Stimulated activated CD4-positive, alpha-beta T cell treated with anti-CD3 and anti-CD28 coated beads, Interleukin-1b, Interleukin-23, amount 100 ng/mL, for 1 hour (primary cell): ENCODE data around the gene TMEM245.
"Not testable (repeated sequence)": the region's sequence is repeated elsewhere in the genome, so short reads cannot be mapped to it uniquely, and the experiment has no call there.

ENCODE experiments used
- DNase-seq, 2 donors: peaks; one replicate each; pipeline ENCODE4 v3.0.0-alpha.2; 2020; ENCODE audit warnings: low read depth in 2 of 2

Gene TMEM245

DNA sequence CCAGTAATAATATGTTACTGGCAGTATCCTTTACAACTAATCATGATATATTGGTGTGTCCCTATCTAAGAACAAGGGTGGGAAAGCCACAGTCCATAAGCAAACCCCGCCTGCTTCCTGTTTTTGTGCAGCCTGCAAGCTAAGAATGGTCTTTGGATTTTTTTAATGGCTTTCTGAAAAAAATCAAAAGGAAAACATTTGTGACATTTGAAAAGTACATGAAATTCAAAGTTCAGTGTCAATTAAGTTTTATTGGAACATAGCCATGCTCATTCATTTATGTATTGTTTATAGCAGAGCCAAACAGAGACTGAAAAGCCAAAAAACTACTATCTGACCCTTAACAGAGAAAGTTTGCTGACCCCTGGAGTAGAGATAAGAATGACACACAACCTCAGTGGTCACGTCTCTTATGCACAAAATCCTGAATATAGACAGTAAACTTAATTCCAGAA lies 12.8 kb upstream of the TMEM245 start:
- no peak for DNase-seq

DNA sequence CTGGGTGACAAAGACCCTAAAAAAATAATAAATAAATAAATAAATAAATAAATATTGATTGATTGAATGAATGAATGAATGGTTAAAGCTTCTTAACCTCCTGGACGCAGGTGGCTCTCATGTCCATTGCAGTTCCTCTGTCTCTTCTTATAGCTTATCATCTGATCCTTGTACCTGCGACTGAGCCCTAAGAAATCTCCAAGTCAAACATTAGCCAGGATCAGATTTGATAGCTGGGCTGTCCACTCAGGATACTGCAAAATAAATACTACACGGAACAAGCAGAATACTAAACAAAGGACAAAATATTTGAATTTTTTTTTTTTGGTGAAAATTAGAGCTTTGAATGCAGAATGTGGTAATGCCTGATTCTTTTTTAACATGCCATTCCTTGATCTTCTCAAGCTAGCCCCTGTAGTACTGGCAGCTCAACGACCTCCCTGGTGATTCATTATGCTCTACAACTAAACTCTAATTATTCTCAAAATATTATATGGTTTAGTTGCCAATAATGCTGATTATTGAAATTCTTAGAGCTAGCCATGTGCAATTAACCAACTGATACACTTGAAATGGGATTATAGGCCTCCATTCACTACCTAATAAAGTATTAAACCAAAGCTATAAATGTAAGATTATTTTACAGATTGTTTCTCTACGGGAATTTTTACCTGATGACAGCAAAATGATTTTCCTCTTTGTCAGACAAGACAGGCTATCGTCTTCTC lies 9.9 kb upstream of the TMEM245 start:
- no peak for DNase-seq

DNA sequence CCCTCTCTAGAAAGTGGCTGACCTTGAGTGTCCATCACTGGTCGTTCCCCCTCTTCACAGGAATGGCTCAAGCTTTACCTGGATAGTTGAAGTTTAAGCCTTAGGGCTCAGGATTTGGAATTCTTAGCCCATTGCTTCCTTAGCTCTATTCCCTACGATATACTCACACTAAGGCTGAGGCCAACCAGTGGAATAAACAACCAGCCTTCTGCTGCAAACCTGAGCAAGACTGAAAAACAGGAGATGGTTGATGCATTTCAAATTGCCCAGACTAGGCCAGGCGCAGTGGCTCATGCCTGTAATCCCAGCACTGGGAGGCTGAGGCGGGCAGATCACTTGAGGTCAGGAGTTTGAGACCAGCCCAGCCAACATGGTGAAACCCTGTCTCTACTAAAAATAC lies 6.9 kb upstream of the TMEM245 start:
- DNase-seq, result not testable (repeated sequence)

DNA sequence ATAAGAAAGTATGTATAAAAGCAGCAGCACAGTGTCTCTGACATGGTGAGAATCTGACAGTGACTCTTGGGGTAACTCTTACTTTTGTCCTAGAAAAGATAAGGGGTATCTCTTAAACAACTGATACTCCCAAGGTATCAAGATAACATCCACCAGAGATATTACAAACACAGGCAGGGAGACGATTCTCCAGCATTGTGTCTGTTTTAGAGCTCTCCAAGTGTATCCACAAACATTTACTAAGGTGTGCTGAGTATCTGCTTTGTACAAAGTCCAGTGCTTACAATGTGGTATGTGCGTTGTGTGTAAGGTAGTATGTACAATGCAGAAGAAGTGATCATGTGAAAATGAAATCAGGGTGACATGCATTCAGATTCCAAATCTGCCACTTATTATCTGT lies 4.4 kb upstream of the TMEM245 start:
- DNase-seq, result no peak

DNA sequence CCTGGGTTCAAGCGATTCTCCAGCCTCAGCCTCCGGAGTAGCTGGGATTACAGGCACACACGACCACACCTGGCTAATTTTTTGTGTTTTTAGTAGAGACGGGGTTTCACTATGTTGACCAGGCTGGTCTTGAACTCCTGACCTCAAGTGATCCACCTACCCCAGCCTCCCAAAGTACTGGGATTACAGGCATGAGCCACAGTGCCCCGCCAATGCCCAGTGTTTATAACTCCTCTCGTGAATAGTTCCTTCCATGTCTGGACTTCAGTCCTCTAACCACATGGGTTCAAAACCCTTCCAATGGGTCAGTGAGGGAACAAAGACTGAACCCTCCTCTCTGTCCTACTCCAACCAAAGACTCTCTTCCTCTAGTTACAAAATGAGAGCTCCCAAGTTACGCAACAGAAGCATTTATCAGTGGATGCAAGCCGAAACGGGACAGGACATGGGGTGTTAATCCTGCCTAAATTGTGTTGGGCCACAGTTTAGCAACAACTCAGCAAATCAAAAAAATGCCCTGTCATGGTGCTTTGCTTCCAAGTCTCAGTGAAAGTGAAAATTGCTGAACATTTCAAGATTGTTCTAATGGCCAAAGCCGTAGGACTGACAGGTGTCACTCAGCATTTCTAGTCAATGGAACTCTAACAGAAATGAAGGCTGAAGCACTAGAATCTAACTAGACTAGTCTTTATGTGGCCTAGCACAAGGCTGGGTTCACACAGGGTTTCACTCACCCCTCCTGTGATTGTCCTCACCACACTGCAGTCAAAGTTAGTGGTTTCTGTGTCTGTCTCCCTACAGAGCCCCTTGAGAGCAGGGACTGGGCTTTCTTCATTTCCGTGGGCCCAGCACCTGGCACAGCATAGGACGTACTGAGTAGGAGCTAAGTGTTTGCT lies 3.2 kb upstream of the TMEM245 start:
- no peak for DNase-seq

DNA sequence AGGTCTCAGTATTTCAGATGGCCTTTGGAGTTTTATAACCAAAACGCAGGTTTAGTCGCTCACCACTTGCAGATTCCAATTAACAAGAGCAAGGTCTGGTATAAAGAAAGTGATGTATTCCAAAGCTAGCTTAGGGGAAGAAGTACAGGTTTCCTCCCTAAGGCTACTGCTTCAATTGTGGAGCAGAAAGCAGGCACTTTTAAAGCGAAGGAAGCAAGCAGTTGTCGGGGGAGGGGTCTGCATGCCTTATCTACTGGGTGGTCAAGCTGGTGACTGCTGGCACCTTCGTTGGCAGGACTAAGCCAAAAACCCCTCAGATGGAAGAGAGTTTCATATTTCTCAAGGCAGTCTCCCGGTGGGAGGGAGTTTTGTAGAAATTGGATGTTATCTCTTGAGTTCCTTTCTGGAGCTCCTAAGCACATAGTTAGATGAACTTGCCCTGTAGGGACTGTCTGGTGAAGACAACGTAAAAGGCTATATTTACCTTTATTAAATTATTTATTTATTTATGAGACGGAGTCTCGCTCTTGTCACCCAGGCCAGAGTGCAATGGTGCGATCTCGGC lies 1.6 kb upstream of the TMEM245 start:
- DNase-seq, result no peak

DNA sequence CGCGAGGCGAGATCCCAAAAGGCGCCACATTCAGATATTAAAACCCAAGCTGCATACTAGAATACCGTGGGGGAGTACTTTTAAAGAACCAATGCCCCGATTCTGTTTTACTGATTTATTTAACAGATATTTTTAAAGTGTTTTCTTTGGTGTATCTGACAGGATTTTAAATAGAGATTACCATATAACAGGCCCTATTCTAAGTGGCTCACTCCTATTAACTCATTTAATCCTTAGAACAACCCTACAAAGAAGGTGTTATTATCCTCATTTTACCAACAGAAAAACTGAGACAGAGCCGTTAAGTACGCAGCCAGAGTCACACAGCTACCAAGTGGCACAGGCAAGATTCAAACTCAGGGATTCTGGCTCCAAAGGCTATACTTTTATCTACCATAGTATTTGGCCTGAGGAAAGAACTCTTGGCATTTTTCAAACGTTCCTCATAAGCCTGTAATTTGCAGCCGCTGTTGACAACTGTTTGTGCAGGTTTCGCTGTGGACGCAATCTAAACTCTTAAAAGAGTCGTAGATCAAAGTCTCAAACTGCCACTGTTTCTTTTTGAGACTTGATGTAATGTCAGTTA lies 550 bp upstream of the TMEM245 start:
- no peak for DNase-seq

DNA sequence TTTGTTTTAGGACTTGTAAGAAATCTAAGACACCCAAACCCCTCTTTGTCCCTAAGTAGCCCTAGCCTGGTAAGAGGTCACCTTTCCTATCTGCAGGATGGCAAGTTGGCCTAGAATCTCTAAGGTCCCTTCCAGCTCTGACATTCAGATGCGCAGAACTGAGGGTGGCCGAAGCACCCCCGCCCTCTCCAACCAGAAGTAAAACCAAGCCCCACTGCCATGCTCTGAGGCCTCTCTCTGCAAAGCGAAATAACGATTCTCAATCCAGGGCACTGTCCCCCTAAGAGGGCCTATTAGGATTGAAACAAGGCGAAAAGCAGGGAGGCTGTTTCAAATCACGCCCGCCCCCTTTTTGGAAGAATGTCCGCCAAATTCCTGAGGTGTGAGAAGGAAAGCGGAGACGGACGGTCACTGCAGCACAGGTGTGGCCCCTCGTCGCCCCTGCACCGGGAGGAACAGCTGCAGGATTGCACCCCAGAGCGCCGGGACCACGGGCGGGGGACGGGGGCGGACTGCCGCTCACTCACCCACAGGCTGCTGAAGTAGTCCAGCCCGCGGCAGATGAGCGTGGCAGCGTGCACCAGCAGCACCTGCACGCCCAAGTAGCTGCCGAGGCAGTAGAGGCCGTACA lies 824 bp downstream of the TMEM245 start:
- DNase-seq, result no peak

DNA sequence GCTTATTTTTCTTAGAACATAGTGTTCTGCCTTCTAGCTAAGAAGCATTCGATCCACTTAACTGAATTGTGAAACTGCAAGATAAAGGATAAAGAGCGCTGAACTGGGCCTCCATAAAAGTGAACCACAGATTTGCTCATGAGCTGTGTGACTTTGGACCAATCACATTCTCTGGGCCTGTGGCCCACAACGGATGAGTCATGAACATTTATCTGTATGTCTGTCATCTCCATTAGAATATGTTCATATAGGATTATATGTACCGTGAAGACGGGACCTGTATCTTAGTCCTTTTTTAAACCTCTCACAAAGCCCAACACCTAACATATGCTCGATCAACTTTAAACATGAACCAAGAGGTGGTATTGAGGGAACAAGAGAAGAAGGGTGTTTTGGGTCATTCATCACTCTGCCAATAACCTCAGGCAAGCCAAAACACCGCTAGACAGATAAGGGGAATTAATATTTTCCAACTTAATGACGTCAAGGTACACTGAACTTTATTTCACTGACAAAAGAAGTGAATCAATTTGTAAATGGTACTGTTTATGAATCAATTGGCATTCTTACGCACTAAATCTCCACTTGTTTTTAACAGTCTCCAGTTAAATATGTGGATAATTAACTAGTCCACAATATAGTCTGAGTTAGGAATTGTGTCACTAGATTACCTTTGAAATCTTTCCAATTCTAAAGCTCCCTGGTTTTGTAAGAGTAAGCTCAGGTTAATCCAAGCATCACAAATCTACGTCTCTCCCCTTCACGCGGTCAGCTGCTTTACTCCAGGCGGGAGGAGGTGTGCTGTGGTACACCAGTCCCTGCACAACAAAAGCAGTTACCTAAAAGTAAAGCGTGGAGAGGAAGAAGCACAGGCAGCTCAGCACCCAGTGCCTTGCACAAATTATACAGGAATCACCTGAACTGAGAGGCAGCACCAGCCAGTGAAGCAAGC lies 1.6 kb downstream of the TMEM245 start:
- peak in 1 of 2 donors; percentile 6 for DNase-seq

DNA sequence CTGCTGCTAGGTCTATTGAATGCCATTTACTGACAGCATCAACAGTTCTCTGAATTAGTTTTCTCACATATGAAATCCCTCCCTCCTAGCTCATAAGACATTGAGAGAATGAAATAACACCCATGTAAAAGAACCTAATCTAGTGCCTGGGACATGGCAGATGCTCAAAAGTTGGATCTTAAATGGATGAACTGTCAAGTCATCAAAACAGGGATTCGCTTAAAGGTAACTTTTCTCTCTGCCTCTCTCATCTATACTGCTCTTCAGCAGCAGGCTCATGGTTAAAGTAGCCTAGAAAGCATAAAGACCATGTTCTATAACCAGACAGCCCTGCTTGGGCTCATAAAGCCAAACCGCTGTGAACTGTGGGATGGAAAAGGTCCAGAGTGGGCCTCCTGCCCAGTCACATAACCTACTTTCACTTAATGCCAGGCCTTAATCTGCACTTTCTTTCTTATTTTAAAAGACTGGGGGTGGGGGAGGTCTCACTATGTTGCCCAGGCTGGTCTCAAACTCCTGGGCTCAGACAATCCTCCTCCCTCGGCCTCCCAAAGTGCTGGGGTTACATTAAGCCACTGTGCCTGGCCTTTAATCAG lies 3.7 kb downstream of the TMEM245 start:
- DNase-seq, result no peak

DNA sequence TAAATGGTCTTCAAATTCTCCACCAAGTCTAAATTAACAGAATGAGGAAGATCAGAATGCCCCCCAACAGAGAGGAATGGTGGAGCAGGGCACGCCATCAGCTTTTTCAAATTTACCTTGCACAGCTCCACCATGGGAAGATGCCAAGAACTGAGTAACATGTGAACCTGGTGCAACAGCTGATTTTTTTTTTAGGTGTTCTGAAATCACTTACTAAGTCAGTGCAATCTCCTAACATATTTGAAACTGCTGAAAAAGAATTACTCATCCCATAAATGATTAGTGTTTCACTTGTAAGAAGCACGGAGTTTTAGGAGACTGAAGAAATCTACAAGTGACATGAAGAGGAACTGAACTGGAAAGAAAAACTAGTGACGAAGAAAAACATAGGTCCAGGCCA lies 5.1 kb downstream of the TMEM245 start:
- DNase-seq, result no peak

DNA sequence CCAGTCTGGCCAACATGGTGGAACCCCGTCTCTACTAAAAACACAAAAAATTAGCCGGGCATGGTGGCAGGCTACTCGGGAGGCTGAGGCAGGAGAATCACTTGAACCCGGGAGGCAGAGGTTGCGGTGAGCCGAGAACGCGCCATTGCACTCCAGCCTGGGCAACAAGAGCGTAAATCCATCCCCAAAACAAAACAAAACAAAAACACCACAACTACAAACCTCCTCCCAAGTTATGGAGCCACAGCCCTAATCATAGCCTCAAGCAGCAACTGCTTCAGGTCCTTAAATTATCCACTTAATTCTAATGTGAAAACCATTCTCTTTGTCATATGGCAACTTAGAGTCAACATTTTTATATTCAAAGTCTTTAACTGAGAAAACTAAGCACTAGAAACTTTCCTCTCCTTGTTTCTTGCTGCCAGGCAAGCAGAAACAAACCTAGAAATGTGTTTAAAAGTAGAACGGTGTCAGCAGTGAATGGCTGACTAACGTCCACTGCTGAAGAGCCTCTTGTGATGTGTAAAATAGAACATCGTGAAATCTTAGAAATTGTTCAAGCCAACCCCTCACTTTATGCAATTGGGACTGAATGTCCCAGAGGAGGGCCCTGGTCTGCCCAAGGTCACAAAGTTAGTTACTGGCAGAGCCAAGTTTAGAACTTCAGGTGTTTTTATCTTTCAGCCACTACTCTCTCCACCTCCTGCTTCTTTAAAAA lies 5.7 kb downstream of the TMEM245 start:
- no peak for DNase-seq

DNA sequence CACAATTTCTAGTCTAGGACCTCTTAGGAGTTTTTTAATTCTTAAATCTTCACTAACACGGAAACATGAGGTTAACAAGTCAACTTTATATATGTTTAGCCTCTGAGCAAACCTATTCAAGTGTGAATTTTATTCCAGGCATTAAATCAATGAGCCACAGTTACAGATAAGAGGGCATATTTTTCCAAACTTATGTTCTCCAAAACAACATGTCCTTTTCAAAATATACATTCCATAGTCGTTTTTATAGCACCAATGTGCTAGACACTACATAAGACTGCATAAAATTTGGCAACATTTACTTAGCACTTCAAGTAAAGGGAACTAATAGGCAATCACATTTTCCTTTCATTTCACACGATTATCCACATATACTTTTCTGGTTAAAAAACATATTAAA lies 6.5 kb downstream of the TMEM245 start:
- no peak for DNase-seq

DNA sequence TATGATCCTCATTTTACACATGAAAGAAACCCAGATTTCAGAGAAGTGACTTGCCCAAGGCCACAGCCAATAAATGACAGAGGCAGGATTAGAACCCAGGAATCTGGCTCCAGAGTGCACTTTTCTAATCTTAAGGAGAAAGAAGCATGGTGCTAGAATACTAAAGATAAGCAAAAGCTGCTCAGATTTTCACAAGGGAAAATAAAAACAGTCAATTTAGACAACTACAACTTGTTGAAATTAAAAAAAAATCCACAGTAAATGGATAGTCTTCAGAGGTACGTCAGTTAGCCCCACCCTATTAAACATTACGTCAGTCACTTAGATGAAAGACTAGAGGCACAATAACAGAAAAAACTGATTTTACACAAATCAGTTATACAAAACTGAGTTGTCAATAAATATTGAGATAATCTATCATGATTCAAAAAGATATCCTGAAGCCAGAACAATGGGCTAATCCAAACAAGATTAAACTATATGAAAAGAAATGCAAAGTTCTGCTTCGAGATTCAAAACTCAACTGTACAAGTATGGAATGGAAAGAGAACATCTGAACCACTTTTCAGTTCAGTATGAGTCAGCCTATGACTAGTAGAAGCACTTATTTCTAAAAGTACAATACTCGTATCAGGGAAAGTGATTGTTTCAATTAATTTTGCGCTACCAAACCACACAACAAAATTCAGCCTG lies 9.3 kb downstream of the TMEM245 start:
- DNase-seq, result no peak

DNA sequence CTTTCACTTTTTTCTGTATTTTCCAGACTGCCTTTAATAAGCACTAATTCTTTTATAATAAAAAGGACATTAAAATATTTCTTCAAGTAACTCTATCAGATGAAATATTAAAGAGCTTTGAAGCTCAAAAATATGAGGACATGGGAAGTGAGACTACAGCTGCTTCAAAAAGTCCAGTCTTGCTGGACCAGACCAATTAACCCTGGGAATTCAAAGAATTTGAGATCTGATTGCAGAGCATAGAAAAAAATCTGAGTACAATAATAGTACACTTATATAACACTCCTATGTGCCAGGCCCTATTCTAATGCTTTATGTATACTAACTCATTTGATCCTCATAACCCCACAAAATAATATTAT lies 9.8 kb downstream of the TMEM245 start:
- no peak for DNase-seq

DNA sequence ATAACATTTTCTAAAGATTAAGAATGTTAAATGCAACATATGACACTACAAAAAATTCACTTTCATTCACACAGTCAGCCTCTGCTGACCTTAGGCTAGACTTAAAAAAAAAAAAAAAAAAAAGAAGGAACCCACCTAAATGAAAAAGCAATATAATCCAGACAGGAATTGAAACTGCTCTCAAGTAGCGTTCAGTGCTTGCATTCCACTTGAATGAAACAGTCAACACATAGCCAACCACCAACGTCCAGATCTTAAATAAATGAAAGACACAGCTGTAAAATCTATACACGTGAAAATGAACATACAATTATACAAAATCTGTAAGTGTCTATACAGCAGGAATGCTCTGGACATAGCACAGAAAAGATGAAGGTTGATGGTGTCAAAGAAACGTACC lies 11.4 kb downstream of the TMEM245 start:
- DNase-seq, result no peak

DNA sequence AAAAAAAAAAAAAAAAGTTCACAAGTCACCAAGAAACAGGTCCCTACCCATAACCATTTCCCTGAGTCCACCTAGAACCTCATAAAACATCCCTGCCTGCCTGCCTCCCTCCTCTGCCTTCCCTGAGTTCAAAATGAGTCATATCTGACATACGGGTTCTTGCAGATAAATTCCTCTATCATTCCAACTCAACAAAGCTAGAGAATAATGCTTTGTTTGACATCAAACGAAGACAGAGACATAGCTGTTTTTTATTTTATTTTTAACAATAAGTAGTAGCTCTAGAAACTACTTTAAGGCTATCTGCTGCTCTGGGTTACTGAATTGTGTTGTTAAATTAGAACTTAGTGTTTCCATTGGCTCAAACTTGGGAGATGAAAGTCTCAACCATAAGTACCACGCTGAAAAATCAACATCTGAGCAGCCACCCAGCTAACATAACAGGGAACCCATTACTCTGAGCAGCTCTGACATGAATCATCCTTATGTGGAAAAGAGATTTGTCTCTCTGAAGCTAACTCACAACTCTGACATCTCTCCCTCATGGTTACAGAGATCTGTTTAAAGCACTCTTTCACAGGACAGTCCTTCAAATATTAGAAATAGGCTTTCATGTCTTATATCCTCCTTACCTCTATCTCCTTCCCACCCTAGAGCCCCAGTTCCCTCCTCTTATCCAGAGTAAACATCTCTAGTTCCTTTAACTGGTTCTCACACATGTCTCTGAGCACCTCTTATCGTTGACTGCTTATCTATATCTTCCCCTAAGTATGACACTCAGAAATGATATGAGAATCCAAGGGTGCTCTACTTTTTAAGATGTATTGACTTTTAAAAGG lies 12.1 kb downstream of the TMEM245 start:
- DNase-seq, result no peak

DNA sequence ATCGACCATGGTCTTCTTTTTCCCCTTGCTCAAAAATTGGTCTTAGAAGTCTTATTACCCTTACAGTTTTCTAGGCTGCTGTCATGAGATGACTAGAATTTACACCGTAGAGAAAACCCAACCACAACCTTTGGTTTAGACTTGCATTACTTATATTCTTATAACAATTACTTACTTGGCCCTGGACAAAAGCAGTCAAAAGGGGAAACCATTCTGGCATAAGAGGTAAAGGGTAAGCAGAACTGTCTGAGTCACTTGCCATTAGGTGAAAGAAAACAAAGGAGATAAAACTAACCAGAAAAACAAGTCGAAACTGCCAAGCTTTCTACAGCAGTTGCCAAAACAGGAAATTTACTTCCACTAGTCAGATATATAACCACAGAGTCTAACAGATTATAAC lies 17.9 kb downstream of the TMEM245 start:
- no peak for DNase-seq
